Tongue (tissue), 2 donors: Measurements from ENCODE around the gene JUND. TPM values are rescaled to one million over a fixed set of nuclear protein-coding genes. Genes with fewer than 3 reads are reported as not detected.

ENCODE experiments used
- DNase-seq: peaks from one replicate; pipeline ENCODE4 v3.0.0-alpha.2; 2015
- total RNA-seq: library from RNA; depleted of rRNA; stranded (reverse); fragments of >200 nt; gene quantifications from one replicate; pipeline ENCODE4 v1.2.3, GENCODE V29; 2014

The JUND gene
- total RNA-seq, 1 donor from 2014 or later = 276 TPM

DNA sequence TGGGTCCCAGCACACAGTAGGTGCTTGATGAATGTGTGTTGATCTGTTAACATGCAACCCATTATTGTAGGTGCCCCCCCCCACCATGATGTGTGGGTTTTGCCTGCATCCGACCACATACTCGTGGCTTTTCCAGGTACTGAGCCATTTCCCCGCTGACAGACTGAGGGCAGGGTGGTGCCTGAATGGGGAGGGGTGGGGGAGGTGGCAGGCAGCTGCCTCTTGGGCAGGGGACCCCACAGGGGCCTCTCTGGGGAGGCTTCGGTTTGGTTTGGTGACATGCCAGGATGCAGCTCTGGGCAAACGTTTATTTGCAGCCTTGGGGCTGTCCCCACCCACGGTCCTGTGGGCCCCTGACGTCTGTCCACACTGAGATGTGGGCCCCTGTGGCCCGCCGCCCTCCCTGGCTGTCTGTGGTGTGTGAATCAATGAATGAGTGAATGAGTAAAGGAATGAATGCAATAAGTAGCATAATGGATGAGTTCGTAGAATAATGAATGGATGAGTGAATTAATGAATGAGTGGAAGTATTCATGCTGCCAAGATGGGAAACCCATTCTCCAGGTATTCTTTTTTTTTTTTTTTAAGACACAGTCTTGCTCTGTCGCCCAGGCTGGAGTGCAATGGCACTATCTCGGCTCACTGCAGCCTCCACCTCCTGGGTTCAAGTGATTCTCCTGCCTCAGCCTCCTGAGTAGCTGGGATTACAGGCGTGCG lies 9.0 kb upstream of the JUND start:
- DNase-seq = no peak

DNA sequence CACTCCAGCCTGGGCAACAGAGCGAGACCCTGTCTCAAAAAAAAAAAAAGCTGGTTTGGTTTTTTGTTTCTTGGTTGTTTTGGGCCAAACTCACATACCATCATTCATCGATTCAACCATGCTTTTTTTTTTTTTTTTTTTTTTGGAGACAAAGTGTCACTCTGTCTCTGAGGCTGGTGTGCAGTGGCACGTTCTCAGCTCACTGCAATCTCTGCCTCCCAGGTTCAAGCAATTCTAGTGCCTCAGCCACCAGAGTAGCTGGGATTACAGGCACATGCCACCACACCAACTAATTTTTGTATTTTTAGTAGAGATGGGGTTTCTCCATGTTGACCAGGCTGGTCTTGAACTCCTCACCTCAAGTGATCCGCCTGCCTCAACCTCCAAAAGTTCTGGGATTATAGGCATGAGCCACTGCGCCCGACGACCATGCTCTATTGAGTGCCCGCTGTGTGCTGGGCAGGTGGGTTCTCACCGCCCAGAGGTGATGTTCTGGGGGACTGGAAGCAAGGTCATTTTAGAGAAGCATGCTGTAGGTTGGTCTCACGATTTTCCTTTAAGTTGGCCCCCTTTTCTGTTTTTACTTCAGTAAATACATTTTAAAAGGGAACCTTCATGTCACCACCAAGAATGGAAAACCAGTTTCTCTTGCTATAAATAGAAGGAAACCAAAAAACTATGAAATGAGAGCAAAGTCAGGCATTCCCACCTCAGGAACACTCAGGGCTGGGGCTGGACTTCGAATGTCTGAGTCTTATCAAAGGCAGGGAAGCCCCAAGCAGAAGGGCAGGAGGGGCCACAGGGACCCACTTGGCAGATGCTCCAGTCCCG lies 8.3 kb upstream of the JUND start:
- DNase-seq = peak; percentile 30

DNA sequence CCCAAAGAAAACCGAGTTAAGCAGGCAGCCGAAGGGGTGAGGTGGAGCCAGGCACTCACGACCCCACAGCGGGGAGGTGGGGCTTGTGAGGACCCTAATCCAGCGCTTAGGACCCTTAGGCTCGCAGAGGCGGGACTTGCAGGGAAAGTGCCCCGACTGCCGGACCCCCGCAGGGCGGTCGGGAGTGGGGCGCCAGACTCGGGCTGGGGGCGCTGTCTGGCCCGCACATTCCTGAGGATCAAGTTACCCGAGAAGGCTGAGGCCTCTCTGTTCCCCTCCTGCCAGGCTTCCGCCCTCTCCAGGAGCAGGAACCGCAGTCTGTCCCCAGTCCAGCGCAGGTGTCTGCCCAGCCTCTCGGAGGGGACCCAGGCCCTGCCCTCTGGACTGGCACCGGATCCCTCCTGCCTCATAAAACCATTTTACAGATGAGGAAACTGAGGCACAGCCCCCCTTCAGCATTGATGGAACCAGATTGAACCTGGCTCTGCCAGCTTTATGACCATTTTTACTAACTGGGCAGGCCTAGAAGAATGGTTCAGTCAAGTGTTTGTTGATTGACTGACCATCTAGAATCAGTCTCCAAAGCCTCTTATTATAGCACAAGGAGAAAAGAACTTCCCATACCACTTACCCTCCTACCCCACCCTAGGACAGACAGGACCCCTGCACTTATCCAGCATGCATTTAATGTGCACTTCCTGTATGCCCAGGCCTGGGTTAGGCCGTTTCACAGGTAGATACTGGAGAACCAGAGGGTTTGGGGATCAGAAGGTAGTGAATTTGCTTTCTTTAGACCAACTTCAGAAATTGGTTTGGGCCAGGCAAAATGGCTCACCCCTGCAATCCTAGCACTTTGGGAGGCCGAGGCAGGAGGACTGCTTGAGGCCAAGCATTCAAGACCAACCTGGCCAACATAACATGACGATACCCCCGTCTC lies 6.7 kb upstream of the JUND start:
- DNase-seq = peak; percentile 67

DNA sequence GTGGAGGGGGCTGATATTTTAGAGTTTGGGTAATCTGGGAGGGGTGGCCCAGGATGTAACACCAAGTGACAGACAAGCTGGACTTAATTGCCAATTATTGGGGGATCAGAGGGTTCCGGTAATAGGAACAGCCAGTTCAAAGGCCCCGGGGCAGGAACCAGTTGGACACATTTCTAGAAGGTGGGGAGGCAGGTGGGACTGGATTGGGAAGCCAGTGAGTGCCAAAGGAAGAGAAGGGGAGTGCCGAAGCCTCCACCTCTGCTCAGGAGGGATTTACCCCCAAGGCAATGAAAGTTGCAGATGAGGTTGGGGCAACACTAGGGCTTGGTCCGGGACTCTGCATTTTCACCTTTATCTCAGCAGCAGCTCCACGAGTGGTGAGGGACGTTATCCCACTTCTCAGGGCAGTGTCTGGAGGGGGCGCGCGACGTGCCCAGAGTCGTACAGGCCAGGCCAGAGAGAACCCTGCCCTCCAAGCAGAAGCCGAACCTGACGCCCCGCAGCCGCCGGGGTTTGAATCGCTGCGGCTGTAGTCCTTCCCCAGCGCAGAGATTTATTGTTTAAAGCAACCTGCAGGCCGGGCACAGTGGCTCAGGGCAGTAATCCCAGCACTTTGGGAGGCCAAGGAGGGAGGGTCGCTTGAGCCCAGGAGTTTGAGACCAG lies 5.7 kb upstream of the JUND start:
- no peak for DNase-seq

DNA sequence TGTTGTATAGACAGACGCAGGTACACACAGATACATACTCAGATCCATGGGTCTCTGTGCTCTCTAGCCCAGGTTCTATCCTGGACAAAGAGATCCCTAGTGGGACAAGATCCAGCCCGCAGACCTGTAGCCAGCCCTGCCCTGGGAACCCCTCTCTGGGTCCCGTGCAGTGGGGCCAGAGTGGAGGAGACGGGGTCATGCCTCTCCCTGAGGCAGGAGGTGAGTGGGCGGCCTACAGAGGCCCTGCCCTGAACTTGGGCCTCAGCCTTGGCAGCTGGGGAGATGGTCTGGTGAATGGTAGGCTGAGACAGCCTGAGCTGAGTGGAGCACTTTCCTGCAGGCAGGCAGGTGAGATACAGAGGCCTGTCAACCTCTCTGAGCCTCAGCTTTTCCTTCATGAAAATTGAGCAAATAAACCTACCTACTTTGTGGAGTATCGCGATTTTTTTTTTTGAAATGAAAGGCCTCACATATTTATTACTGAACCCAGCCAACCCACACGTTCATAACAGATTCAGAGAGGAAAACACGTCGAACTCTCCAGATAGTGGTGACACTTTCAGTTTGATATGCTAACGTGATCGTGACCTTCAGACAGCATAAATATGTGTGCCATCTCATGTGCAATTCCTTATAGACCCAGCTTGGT lies 3.4 kb upstream of the JUND start:
- no peak for DNase-seq

DNA sequence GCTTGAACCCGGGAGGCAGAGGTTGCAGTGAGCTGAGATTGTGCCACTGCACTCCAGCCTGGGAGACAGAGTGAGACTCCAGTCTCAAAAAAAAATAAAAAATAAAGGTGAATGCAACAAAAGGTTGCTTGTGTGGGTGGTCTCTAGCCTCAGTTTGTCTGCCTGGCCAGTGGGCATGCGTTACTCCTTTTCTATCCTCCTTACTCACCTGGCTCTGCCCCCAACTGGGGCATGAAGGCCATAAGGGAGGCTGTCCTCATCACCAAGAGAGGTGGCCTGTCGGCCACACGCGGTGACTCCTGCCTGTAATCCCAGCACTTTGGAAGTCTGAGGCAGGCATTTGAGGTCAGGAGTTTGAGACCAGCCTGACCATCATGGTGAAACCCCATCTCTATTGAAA lies 1.9 kb upstream of the JUND start:
- no peak for DNase-seq

DNA sequence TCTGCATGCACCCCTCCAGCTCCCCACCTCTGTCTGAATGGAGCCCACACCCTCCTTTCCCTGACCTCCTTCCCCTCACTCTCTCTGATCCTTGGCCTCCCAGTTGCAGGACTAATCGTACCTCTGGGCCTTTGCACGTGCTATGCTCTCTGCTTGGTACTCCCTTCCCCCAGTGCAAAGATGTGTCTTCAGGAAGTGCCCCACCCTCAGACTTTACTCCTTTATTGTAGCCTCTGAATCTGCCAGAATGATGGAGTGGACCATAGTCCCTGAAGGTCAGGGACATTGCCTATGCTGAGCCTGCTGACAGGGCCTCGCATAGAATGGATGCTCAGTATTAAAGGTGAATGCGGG lies 1.3 kb upstream of the JUND start:
- DNase-seq = no peak

DNA sequence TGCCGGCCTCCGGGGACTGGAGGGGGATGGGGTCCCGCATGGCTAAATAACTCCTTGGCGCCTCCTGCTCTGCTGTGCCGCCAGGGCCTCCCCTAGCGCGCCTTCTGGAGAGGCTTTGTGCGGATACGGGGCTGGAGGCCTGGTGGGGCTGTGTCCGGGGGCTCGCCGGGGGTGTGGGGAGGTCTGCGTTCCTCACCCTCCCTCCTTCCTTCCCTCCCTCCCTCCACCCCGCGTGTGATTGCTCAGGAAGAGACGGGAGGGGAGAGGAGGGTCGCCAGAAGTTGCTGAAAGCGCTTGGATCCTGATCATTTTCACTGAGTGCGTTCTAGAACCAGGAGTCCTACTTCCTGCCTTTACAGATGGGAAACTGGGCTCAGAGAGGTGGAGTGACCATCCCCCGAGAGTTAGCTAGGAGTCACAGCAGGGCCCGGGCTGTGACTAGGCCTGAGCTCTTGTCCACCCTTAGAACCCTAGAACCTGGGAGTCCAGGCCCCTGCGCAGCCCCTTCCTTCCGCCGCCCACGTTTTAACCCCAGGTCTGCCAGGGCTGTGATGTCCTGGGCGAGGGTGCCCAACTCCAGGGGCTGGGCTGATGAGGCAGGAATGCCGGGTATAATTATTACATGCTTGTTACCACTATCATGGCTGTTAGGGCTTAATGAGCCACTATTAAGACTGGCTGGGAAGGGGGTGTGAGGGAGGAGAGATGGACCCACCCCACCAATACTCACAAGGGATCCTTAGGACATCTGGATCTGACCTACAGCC lies 782 bp upstream of the JUND start:
- DNase-seq = no peak

DNA sequence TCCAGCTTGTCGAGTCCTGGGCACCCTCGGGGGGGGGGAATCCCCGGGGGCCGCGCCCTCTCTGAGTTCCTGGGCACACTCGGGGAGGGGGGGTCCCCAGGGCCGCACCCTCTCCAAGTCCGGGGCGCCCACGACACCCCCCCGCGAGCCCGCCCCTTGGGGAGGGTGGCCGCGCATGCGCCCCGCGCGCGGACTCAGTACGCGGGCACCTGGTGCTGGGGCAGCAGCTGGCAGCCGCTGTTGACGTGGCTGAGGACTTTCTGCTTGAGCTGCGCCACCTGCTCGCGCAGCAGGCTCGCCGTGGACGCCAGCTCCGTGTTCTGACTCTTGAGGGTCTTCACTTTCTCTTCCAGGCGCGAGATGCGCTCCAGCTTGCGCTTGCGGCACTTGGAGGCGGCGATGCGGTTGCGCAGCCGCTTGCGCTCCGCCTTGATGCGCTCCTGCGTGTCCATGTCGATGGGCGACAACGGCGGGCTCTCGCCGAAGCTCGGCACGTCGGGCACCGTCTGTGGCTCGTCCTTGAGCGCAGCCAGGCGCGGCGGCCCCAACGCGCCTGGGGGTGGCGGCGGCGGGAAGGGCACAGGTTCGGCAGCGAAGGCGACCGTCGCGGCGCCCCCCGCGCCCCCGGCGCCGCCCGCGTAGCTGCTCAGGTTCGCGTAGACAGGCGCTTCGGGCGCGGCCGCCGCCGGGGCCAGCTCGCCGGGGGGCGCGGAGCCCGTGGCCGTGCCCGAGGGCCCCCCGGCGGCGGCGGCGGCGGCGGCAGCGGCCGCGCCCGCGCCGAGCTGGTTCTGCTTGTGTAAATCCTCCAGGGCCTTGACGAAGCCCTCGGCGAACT lies 958 bp downstream of the JUND start:
- peak; percentile 92 for DNase-seq

DNA sequence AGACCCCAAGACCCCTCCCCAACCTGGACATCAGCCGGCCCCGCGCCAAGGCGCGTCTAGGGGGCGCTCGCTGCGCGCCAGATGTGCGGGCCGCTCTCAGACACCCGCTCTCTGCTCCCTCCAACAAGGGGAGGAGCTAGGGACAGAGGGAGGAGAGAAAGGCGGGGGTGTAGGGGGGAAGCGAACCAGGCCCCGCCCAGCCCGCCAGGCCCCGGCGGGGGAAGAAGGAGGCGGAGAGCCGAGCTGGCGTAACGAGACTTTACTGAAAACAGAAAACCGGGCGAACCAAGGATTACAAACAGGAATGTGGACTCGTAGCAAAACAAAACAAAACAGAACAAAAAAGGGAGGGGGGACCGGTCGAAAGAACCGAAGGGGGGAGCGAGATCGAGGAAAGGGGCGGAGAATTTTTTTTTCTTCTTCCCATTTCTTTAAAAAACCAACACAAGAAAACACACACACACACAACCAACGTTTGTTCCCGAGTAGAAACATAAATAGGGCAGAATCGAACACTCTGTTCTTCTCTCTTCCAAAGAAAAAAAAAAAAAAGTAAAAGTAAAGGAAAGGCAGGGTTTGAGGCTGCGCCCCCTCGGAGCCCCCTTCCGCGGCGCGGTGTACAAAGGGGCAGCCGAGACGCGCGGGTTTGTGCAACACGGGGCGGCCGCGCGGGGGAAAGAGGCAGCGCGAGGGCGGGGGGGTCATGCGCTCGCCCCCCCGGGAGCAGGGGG lies 1.7 kb downstream of the JUND start:
- peak; percentile 98 for DNase-seq

DNA sequence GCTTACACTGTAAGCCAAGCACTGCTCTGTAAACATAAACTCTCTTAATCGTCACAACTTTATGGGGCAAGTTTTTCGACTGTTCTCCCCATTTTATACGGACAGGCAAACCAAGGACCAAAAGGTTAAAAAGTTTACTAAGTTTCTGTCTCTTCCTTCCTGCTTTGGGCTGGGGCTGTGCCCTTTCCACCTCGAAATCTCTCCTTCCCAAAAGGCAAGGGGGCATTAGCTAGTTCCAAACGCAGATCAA lies 2.2 kb downstream of the JUND start:
- DNase-seq = no peak

DNA sequence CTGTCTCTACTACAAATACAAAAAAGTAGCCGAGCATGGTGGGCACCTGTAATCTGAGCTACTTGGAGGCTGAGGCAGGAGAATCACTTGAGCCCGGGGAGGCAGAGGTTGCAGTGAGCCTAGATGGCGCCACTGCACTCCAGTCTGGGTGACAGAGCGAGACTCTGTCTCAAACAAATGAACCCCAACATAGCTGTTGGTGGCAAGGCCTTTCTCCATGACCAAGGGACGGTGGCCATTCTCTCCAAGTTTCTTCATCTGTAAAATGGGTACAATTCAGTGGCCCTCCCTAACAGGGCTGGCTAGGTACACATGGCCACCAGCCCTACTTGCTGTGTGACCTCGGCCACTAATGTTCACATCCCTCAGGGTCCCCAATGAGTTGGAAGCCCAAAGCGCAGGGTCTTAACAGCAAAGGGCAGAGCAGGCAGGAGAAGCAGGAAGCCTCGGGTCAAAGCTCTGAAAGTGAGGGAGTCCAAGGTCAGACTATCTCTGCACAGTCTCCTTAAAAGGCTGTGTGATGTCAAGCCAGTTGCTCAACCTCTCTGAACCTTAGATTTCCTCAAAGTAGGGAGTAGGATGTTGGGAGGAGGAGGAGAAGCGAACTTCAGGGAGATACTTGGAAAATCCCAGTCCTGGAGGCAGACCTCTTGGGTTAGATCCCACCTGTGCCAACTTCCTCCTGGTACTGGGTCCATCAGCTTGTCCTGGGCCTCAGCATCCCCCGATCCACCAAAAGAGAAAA lies 2.7 kb downstream of the JUND start:
- DNase-seq = peak; percentile 70

DNA sequence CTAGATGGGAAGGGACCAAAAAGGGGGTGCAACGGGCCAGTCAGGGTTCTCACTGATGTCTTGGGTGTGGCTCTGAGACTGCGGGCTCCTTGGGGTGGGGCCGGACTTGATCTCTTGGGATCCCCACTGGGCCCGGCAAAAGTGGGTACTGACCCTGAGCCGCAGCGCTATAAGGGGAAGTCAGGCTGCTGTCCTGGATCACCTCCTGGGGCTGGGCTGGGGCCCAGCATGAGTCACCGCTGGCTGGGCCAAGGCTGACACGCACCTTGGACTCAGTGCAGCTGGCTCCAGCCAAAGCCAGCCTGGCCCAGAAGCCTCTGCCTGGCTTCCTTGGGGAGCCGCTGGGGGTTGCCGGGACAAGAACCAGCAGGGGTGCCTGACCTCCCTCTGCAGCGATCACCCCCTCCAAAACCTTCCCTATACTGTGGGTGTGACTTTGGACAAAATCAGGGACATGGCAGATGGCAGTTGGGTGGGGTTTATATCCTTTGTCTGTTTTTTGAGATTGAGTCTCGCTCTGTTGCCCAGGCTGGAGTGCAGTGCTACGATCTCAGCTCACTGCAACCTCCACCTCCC lies 6.6 kb downstream of the JUND start:
- DNase-seq = peak; percentile 86

DNA sequence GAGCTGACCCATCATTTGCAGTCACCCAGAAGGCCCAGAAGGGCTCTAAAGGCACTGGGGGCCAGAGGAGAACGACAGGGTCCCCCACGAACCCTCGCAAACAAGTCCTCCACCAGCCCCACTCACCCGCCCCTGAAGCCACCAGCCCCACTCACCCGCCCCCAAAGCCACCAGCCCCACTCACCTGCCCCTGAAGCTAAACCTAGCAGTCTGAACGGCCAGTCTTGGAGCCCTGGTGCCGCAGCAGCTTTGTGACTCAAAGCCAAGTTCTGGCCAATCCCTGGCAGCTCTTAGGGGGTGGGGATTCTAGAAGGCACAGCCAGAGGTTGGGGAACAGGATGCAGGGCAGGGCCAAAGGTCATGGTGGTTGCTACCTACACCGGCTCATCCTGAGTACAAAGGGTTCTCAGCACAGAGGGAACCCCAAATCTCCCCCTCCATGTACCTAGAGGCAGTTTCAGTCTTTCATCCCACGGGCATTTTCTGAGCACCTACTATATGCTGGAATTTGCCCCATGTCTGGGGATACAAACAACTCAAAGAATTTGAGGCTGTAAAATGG lies 7.1 kb downstream of the JUND start, which contains the start of gene IQCN:
Gene IQCN (minus strand): TSS at position 234 of the 562 bp plus-strand sequence. CDS start 4,974 bp downstream, outside the sequence.
- DNase-seq = peak; percentile 70

DNA sequence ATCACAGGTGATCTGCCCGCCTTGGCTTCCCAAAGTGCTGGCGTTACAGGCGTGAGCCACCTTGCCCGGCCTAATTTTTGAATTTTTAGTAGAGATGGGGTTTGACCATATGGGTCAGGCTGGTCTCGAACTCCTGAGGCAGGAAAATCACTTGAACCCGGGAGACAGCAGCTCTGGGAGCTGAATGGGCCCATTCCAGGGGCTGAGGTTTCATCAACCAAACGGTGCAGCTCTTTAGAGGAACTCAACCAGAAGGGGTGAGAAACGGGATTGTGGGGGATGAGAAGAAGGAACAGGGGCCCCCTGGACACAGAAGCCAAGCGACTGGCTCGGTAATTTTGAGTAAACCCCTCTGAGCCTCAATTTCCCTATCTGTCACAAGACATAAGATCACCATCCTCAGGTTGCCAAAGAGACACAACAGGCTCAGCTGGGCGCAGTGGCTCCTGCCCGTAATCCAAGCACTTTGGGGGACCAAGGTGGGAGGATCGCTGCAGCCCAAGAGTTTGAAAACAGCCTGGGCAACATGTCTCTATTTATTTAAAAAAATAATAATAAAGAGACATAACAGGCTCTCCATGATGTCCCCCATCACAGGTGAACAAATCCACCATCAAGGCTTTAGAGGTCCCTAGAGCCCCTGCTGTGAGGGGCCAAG lies 7.7 kb downstream of the JUND start:
- peak; percentile 50 for DNase-seq

DNA sequence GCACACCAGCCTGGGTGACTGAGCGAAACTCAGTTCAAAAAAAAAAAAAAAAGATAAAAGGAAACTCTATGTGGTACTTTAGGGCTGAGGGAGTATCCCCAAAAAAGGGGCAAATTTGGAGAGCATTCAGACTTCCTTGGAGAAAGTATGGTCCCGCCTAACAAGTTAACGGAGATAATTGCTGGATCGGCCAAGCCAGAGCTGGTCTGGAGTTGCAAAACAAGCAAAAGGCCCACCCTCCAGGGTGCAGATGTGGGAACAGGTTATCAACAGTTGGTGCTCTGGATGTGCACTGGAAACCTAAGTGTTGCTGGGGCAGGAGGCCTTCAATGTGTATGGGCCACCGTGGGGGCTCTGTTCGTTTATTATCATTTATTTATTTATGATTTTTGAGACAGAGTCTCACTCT lies 10.0 kb downstream of the JUND start:
- peak; percentile 55 for DNase-seq

DNA sequence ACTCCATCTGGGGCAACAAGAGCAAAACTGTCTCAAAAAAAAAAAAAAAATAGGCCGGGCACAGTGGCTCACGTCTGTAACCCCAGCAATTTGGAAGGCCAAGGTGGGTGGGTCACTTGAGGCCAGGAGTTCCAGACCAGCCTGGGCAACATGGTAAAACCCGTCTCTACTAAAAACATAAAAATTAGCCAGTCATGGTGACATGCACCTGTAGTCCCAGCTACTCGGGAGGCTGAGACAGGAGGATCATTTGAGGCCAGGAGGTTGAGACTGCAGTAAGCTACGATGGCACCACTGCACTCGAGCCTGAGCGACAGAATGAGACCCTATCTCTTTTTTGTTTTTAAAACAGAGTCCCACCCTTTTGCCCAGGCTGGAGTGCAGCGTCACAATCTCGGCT lies 11.1 kb downstream of the JUND start:
- no peak for DNase-seq
